Sigmoid colon (tissue), 4 donors: Measurements from ENCODE around the gene ABCA13.

ENCODE experiments used
- CTCF ChIP-seq, 4 experiments: fragments of 450-650 bp in 3 of 4; fragments of 200-600 bp in 1 of 4; IDR thresholded peaks; one replicate each; pipeline ENCODE4 v1.5.1; 2016 to 2019; ENCODE audit warnings: antibody characterized with exemption in 4 of 4, mild to moderate bottlenecking in 3 of 4, moderate library complexity in 2 of 4
- EP300 ChIP-seq, 4 donors: sonication (generic); formaldehyde crosslinking; IDR thresholded peaks; one replicate each; pipeline ENCODE4 v1.6.1; 2017; ENCODE audit warnings: antibody characterized with exemption in 4 of 4
- POLR2A ChIP-seq, 2 donors: fragments of 450-650 bp; IDR thresholded peaks; one replicate each; pipeline ENCODE4 v1.6.1; 2016; ENCODE audit warnings: antibody characterized with exemption in 2 of 2, mild to moderate bottlenecking in 2 of 2, moderate library complexity in 2 of 2
- POLR2AphosphoS5 ChIP-seq, 4 donors: sonication (generic); formaldehyde crosslinking; IDR thresholded peaks; one replicate each; pipeline ENCODE4 v1.6.1; 2017; ENCODE audit warnings: antibody characterized with exemption in 4 of 4

GRCh38 chr7:48505051-48505450 lies 333.8 kb downstream of the ABCA13 start:
- TF ChIP-seq POLR2A (IDR thresholded peaks at IDR 0.05) = no peak
- TF ChIP-seq POLR2AphosphoS5 (IDR thresholded peaks at IDR 0.05) = no peak
- TF ChIP-seq CTCF (IDR thresholded peaks at IDR 0.05) = no peak
- TF ChIP-seq EP300 (IDR thresholded peaks at IDR 0.05) = no peak
